Measurements from ENCODE around the gene TRIM38. TPM values are rescaled to one million over a fixed set of nuclear protein-coding genes. Genes with fewer than 3 reads are reported as not detected.
"Not testable (repeated sequence)": the region's sequence is repeated elsewhere in the genome, so short reads cannot be mapped to it uniquely, and the experiment has no call there.

The TRIM38 gene
- total RNA-seq, 1 experiment from 2014 or later, result 5.4 TPM

DNA sequence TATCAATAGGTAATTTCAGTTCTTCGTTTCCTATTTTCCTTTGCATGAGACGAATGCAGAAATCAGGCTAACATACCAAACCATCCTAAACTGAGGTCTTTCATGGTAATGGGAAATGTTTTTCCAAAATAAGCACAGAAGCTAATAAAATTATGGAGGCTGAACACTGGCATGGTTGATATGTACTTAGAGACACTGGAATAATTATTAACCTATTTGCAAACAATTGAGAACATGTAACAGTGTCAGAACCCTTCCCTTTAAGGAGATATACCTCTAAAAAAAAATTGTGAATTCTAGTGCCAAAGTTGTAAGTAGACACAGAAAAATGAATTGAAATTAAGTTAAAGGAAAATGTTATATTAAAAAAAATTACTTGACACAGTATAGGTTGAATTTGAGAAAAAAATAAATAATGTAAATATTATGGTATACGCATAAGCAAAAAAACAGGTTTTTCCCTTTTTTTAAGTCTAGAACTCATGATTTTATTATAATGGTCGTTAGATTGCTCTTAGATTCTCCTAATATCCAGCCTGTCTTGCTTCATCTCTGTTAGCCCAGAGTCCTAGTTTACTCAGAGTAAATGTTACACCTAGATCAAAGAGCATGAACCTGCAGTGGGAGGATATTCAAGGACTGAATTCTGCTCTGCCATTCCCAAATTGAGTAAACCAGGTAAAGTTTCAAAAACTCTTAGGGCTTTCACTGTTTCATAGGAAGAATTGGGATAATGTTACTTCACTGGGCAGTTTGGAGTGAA, 33.9 kb upstream of the TRIM38 start:
- BruUV-seq (replicated peaks), result no TSS peak
- TF ChIP-seq, protein P1, sequence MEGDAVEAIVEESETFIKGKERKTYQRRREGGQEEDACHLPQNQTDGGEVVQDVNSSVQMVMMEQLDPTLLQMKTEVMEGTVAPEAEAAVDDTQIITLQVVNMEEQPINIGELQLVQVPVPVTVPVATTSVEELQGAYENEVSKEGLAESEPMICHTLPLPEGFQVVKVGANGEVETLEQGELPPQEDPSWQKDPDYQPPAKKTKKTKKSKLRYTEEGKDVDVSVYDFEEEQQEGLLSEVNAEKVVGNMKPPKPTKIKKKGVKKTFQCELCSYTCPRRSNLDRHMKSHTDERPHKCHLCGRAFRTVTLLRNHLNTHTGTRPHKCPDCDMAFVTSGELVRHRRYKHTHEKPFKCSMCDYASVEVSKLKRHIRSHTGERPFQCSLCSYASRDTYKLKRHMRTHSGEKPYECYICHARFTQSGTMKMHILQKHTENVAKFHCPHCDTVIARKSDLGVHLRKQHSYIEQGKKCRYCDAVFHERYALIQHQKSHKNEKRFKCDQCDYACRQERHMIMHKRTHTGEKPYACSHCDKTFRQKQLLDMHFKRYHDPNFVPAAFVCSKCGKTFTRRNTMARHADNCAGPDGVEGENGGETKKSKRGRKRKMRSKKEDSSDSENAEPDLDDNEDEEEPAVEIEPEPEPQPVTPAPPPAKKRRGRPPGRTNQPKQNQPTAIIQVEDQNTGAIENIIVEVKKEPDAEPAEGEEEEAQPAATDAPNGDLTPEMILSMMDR (IDR thresholded peaks at IDR 0.05; ENCODE audit: unreplicated experiment), result no peak
- CTCF ChIA-PET, result no interaction called here
- no peaks in the 10 kb centered on the region for H3K27me3 Mint-ChIP-seq (ENCODE audit: insufficient read depth, unreplicated experiment)
- H3K4me1 Mint-ChIP-seq (ENCODE audit: insufficient read depth, unreplicated experiment), result no peaks in the 10 kb centered on the region
- no peak overlapping the region for H3K27ac Mint-ChIP-seq (ENCODE audit: low read depth, unreplicated experiment)
- intact Hi-C loops (cut with micrococcal nuclease), result no loop called here
- POLR2A ChIA-PET, result no interaction called here
- H3K9me3 Mint-ChIP-seq (ENCODE audit: unreplicated experiment), result no peaks in the 10 kb centered on the region
- no peaks in the 10 kb centered on the region for H3K36me3 Mint-ChIP-seq (ENCODE audit: insufficient read depth, unreplicated experiment)
- H3K4me3 Mint-ChIP-seq (ENCODE audit: unreplicated experiment), result no peak overlapping the region
- DNase-seq (ENCODE audit: unreplicated experiment), result no peak

DNA sequence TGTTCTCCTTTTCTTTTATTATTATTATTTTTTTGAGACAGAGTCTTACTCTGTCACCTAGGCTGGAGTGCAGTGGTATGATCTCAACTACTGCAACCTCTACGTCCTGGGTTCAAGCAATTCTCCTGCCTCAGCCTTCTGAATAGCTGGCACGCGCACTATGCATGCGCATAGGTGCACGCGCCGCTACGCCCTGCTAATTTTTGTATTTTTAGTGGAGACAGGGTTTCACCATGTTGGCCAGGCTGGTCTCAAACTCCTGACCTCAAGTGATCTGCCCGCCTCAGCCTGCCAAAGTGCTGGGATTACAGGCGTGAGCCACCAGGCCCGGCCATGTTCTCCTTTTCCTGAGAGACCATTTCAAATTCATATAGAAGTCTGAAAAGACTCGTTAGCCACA, 32.8 kb upstream of the TRIM38 start:
- BruUV-seq (replicated peaks); H3K4me1 Mint-ChIP-seq (ENCODE audit: insufficient read depth, unreplicated experiment); H3K4me3 Mint-ChIP-seq (ENCODE audit: unreplicated experiment): not testable (repeated sequence)

GRCh38 chr6:25930532-25931410, 31.8 kb upstream of the TRIM38 start, which contains the start of gene SLC17A2:
SLC17A2 (minus strand) TSS chr6:25930691; CDS start chr6:25925796, 4,895 bp downstream.
- BruUV-seq (replicated peaks), result no TSS peak
- Mint-ChIP-seq H3K36me3 (ENCODE audit: insufficient read depth, unreplicated experiment) (no peaks in the 10 kb centered on the region), H3K27me3 (ENCODE audit: insufficient read depth, unreplicated experiment) (no peaks in the 10 kb centered on the region), H3K4me3 (ENCODE audit: unreplicated experiment) (no peak within 1 kb of the TSS), H3K27ac (ENCODE audit: low read depth, unreplicated experiment) (no peak within 1 kb of the TSS), H3K4me1 (ENCODE audit: insufficient read depth, unreplicated experiment) (no peaks in the 10 kb centered on the region), H3K9me3 (ENCODE audit: unreplicated experiment) (no peaks in the 10 kb centered on the region)
- ChIA-PET CTCF (no interaction called here), POLR2A (no interaction called here)
- no peak for DNase-seq (ENCODE audit: unreplicated experiment)
- TF ChIP-seq, protein P1 (IDR thresholded peaks at IDR 0.05; ENCODE audit: unreplicated experiment), result no peak
- intact Hi-C loops (cut with micrococcal nuclease), result no loop called here

More for the DNA sequence above, 32.8 kb upstream of the TRIM38 start:
- H3K9me3 Mint-ChIP-seq (ENCODE audit: unreplicated experiment); H3K27ac Mint-ChIP-seq (ENCODE audit: low read depth, unreplicated experiment); H3K27me3 Mint-ChIP-seq (ENCODE audit: insufficient read depth, unreplicated experiment); DNase-seq (ENCODE audit: unreplicated experiment); H3K36me3 Mint-ChIP-seq (ENCODE audit: insufficient read depth, unreplicated experiment); POLR2A ChIA-PET; intact Hi-C loops (cut with micrococcal nuclease); CTCF ChIA-PET: not testable (repeated sequence)

DNA sequence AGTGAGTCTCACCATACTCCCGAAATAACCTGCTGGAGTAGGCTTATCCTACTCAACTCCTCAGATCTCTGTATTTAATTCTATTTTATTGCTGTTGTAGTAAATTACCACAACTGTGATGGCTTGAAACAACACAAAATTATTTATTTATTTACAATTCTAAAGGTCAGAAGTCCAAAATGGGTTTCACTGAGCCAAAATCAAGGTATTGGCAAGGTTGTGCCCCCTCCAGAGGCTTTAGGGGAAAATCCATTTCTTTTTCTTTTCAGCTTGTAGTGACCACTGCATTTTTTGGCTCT, 31.2 kb upstream of the TRIM38 start:
- TF ChIP-seq, protein P1 (IDR thresholded peaks at IDR 0.05; ENCODE audit: unreplicated experiment), result no peak

More for the DNA sequence above, 31.2 kb upstream of the TRIM38 start:
- Mint-ChIP-seq H3K4me3 (ENCODE audit: unreplicated experiment) (no peak overlapping the region), H3K36me3 (ENCODE audit: insufficient read depth, unreplicated experiment) (no peaks in the 10 kb centered on the region), H3K27ac (ENCODE audit: low read depth, unreplicated experiment) (no peak overlapping the region), H3K4me1 (ENCODE audit: insufficient read depth, unreplicated experiment) (no peaks in the 10 kb centered on the region), H3K9me3 (ENCODE audit: unreplicated experiment) (no peaks in the 10 kb centered on the region), H3K27me3 (ENCODE audit: insufficient read depth, unreplicated experiment) (no peaks in the 10 kb centered on the region)
- no peak for DNase-seq (ENCODE audit: unreplicated experiment)
- ChIA-PET CTCF (no interaction called here), POLR2A (no interaction called here)
- intact Hi-C loops (cut with micrococcal nuclease), result no loop called here
- no TSS peak for BruUV-seq (replicated peaks)
